Colon (tissue), 2 donors: Measurements from ENCODE around the gene NSMCE1.

ENCODE experiments used
- FAIRE-seq: peaks from 2 replicates; lab custom pipeline; 2012; peaks lifted over from hg19 to GRCh38; lab: Jason Lieb, UNC
- donor health status: control.
- donor health status: control.

The NSMCE1 gene

DNA sequence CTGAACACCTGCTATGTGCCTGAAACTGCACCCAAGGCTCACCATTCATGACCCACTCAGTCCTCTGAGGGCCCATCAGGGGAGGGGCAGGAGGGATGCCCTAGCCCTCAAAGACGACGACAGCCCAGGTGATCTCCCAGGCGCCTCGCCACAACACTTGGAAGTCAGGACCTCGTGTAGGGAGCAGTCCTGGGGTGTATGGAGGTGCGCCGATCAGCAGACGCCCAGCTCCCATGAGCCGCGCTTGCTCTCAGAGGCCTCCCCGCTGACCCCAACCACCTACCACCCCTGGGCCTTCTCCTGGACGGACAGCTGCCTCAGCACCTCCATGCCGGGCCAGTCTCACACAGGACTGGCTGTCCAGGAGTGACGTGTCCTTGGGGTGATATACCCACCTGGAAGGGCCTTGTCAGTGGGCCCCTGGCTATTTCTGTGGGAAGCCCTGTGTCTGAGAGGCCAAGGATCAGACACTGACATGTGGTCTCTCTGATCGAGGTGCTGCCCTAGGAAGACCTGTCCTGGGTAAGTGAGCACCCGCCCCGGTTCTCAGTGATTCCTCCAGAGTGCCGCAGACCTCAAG lies 38.6 kb downstream of the NSMCE1 start:
- no peak for FAIRE-seq

DNA sequence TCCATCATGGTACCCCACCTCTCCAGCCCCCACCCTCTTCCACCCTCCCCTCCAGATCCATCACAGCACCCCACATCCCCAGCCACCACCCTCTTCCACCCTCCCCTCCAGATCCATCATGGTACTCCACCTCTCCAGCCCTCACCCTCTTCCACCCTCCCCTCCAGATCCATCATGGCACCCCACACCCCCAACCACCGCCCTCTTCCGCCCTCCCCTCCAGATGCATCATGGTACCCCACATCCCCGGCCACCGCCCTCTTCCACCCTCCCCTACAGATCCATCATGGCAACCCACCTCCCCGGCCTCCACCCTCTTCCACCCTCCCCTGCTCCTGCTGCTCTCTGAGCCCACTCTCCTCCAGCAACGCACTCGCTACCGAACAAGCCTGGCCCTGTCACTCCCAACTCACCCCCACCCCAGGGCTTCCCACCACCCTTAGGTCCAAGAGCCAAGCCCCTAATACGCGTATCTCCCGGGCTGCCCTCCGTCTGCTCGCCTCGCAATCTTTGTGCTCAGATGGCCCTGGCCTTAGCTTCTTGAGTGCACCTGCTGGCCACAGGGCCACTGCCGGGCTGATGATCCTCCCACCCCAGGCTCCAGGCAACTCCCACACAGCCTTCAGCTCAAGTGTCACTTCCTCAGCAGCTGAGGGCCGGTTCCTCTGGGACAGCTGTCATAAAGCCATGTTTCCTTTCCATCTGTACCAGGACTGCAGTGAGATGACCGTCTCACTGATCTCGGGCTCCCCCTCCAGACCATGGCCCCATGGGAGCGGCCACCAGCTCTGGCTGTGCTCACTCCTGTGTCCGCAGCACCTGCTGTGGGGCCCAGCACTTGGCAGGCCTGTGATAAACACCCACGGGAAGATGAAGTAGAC lies 39.7 kb downstream of the NSMCE1 start:
- no peak for FAIRE-seq

DNA sequence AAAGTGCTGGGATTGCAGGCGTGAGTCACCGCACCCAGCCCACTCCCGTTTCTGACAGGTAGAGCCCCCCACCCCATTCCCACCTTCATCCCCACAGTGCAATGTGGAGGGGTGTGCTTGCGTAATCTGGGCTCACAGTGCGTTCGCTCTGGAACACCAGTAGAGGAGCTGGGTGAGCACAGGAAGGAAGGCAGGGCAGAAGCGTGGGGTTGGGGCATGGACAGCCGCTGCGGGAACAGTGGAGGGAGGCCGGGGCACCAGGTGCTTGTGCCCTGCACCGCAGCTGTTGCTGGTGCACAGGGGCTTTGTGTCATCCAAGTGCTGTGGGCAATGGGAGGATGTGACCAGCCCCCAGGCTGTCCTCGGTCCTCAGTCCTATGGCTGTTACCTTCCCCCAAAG lies 40.5 kb downstream of the NSMCE1 start:
- no peak for FAIRE-seq

DNA sequence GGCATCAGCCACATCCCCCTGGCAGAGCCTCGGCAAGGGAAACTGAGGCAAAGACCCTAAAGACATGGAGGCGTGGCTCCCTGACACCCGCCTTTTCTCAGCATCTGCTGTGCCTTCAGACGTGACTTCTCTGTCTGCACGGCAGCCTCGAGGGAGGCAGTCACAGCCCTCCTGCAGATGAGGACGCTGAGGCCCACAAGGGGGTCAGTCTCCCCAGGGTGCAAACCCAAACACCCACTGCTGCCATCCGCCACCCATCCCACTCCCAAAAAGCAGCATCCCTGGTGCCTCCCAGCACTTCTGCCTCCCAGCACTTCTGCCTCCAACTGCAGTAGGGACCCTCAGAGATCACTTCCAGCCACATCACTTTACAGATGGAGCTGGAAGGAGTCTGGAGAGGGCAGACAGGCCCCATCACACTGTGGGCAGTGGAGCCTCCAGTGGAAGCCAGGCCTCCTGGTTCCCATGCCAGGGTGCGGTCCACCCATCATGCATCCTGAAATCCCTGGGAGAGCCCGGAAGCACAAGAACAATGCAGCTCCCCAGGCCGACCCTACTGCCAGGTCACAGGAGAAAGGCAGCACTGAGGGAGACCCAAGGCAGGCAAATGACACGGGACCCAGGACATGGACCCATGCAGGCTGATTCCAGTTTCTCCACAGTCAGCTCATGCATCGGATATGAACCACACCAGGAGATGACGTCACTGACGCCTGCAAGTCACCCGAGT lies 41.4 kb downstream of the NSMCE1 start:
- FAIRE-seq = no peak

DNA sequence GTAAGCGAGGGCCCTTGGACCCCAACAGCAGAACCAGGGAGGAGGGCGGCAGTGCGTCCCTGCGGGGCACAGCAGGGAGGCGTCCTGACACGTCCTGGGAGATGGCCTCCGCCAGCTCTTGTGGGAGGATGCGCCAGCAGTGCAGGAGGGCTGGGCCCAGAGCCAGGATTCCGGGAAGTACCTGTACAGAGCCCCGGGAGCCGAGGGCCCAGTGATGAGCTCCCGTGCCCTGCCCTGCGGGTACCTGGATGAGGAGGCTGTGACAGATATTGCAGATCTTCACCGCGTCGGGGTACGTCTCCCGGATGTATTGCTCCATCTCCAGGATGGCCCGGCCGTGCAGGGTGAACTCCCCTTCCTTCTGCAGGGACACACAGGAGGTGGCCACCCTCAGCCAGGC lies 42.1 kb downstream of the NSMCE1 start:
- no peak for FAIRE-seq

DNA sequence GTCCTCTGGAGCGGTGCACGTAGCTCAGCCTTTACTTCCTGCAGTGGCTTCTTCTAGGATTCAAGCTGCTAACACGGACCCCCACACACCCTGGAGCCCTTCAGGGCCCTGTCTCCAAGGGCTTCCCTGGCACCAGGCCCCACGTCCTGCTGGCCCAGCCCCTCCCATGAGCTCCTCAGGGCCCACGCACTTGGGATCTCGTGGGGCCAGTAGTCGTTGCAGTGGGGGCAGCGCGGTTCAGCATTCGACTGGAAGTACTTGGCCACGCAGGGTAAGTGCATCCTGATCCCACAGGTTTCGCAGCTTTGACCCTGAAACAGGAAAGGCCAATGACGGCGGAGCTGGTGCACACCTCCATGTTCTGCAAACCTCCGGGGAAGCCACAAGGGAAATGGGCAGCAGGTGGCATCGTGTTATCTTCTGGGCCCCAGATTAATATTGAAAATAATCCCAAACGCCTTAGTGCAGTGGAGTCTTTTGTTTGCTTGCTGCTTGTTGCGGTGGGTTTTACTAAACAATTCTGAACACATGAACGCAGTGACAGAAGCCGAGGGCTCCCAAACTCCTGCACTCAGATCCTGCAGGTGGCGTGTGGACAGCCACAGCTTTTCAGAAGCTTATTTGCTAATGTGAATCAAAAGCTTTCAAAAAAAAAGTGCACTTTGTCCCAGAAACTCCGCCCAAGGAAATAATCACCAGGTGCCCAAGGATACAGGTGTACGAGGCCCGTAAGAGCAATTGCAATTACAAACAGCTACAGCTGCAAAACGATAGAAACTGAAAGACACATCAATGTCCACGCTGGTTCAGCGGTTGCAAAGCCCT lies 42.8 kb downstream of the NSMCE1 start:
- no peak for FAIRE-seq

DNA sequence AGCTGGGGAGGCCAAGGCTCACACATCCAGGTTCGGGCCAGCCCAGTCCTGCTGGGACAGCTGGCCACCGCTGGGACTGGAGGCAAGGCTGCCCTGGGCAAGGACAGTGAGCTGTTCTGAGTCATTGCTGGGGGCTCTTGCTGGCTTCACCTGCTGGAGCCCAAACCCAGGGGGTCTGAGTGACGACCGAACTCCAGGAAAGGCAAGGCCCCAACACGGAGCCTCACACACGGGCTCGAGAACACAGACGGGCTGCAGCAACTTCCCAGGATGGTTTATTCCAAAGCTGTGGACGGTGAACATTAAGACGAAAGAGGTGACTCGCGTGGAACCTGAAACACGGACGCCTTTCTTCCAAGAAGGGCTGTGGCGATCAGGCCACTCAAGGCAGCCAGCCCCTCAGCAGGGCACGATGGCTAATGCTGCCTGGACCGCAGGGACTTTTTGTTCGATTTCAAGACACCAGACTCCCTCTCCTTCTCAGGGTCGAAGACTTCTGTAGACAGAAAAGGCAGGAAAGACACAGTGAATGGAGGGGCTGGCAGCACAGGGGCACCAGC lies 43.8 kb downstream of the NSMCE1 start:
- FAIRE-seq = no peak

DNA sequence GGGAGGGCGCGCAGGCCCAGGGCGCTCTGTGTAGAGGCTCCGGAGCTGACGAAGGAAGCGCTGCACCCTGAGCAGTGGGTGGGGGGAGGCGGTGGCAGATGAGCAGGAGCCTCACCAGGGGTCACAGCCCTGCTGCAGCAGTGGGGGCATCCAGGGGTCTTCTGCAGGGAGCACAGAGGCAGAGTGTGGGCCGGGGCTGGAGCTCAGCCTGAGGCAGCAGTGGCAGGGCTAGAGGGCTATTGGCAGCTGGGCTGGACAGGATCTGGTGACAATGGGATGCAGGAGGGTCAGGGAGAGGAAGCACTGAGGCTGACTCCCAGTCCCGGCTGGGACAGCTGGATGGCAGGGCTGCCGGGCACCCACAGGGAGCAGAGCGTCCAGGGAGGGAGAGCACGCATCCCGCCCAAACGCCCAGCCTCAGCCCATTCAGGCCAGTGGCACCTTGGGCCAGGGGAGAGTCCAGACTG lies 44.3 kb downstream of the NSMCE1 start:
- FAIRE-seq = no peak

DNA sequence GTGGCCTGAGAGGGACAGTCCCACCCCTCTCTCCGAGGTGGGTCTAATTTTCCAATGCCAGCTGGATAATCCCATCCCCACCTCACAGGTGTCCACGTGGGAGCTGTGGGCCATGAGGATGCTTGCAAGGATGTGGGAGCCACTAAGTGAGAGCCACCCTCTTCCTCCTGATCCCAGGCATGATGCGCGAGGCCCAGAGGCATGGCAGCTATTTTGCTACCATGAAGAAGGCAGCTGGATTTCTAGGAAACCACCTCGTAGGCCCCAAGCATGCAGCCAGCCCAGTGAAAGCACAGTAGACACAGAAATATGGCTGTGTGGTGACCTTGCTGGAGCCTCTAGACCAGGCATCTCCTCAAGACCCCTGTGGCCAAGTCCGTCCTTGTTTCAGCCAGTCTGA lies 44.9 kb downstream of the NSMCE1 start:
- FAIRE-seq = no peak

DNA sequence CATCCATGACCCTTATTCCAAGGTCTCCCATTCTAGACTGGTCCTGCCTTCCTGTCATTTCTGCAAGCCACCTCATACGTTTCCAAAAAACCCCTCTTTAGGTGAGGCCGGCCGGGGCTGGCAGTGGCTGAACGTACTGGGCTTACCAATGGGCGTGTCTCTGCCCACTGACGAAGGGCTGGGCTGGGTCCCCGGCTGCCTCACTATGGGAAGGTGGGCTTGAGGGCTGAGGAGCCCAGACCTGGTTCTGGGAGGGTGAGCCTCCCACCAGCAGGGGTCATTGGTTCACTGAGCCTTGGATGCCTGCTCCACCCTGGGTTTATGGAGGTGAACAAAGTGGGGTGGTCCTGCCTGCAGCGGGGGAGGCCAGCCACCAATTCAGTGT lies 45.4 kb downstream of the NSMCE1 start:
- FAIRE-seq = no peak

DNA sequence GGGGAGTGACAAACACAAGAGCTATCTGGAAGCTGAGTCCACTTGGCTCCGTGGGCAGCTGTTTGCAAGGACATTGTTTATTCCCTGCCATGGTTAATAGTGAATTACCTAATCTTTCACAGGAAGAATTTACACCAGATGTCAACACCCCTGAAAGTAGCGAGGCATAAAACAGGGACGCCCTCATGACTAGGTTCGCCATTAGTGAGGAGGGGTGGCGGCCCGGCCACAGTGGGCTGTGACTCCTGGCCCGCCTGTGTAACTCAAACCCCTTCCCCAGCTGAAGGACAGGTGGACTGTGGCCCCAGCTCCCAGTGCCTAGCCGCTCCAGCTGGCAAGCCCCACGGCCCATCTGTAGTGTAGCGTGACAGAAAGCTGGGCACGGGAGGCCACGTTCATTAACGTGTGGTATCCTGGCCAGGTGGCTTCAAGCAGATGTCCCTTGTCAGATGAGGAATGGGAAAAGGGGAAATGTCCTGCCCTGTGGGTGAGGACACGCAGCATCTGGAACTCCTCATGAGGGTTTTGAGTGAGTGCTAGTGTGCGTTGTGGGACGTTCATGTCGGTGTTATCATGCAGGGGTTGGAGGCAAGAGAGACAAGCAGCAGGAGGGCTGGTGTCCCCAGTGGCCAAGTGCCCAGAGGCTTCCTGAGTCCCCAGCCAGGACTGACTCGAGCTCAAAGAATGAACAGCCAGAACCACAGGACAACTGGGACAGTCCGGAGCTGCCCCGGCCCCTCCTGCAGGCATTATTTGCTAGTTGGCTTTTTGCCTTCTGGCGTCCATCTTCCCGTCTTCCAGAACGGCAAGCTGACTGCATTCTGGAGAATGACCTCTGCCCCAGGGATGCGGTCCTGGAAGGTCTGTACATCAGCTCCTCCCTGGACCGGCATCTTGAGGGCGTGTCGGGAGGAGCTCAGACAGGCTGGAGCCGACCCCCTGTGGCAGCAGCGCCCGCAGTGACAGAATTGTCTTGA lies 46.0 kb downstream of the NSMCE1 start:
- no peak for FAIRE-seq

DNA sequence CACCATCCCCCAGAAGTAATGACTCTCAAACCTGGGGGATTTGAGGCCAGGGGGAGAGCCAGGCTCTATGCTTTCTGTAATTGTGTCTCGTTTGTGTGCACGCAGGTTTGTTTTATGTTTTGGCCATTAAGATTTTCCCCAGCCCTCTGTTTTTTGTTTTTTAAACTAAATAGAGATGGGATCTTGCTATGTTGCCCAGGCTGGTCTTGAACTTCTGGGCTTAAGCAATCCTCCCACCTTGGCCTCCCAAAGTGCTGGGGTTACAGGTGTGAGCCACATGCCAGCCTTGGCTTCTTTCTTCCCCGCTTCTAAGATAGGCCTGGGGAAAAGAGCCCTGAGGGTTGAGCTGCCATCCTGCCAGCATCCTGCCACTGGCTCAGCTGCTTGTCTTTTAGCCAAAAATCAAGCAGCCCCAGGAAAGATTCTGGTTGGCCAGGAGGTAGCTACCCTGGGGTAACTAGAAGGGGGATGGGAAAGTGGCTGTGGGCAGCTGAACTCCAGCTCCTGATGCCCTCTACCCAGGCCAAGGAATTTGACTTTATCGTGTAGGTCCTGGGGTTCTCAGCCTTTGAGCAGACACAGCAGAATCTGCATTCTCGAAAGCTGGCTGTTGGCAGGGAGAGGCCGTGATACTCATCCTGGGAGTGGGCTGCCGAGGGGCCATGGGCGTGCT lies 46.9 kb downstream of the NSMCE1 start:
- no peak for FAIRE-seq

DNA sequence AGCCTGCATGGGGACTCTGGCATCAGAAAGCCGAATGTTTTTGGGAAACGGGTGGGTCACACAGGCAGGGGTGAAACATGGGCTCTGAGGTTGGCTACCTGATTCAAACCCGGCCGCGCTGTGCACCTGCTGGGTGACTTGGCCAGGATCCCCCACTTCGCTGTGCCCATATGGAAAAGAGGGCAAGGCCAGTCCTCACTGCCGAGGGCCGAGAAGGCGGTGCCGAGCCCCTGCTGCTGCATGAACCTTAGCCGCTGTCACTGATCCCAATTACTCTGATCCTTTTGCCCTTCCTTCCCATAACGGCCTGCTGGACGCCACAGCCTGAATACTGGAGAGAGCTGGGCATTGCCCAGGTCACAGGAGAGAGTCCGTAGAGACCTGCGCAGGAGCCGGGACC lies 47.6 kb downstream of the NSMCE1 start:
- no peak for FAIRE-seq

DNA sequence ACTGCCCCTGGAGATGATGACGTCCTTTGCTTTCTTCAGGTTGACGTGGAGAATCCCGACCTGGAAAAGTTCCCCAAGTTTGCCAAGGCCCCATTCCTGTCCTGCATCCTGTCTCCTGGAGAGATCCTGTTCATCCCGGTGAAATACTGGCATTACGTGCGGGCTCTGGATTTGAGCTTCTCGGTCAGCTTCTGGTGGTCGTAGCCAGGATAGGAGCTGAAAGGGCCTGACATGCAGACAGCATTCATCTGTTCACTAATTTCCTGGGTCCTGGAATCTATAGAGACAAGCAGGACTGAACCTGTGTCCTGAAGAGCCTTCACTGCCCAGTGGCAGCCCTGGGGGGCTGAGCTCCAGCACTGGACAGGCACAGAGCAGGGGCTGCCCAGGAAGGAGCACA lies 48.0 kb downstream of the NSMCE1 start:
- FAIRE-seq = no peak

DNA sequence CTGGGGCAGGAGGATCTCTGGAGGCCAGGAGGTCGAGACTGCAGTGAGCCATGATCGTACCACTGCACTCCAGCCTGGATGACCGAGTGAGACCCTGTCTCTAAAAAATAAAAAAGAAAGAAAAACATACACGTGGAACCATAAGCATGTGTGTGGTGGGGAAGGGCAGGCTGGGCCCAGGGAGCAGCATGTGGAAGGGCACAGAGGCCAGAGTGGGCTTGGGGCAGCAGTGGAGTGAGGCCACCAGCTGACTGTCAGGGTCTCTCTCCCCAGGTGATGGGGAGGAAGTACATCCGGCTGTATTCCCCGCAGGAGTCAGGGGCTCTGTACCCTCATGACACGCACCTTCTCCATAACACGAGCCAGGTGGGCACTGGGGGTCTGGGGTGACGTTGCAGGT lies 48.5 kb downstream of the NSMCE1 start:
- no peak for FAIRE-seq

DNA sequence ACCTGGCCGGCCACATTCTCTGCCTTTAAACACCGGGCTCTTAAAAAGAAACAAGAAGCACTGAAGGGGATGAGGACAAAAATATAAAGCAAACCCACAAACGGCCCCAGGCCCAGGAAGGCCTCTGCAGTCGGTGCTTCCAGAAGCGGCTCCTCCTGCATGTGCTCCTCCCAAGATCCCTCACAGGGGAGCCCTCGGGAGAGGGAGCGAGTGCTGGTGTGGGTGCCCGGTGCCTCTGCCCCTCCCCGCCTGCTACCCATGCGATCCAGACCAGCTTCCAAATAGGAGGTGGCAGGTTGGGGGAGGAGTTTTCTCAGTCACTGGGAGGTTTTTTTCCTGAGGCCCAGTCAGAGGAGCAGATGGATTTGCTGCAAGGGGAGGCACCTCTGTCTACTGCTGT lies 49.4 kb downstream of the NSMCE1 start:
- no peak for FAIRE-seq

DNA sequence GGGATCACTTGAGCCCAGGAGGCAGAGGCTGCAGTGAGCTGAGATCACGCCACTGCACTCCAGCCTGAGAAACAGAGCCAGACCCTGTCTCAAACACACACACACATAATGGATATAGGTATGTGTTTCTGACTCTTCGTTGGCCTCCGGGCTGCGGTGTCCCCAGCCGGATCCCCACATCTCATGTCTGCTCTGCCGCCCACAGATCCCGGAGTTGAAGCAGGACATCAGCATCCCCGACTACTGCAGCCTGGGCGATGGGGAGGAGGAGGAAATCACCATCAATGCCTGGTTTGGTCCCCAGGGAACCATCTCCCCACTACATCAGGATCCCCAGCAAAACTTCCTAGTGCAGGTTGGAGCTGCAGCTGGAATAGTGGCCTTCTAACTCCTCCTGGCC lies 49.8 kb downstream of the NSMCE1 start:
- FAIRE-seq = no peak

DNA sequence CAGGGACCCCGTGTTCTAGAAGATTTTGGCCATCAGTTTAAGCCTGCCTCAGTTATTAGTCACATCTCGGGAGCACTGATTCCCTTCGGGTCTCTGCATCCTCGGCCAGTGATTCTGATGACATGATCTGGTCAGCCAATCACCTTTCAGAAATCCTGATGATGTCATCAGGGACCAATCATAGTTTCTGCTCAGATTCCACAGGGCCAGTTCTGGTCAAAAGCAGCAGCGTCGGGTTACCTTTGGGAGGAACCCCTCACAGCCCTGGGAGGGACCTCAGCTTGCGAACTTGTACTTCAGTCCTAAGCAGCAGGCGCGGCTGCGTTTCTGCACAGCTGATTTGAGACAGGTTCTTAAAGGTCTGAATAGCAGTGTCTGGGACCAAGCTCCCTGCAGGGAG lies 51.3 kb downstream of the NSMCE1 start:
- no peak for FAIRE-seq

DNA sequence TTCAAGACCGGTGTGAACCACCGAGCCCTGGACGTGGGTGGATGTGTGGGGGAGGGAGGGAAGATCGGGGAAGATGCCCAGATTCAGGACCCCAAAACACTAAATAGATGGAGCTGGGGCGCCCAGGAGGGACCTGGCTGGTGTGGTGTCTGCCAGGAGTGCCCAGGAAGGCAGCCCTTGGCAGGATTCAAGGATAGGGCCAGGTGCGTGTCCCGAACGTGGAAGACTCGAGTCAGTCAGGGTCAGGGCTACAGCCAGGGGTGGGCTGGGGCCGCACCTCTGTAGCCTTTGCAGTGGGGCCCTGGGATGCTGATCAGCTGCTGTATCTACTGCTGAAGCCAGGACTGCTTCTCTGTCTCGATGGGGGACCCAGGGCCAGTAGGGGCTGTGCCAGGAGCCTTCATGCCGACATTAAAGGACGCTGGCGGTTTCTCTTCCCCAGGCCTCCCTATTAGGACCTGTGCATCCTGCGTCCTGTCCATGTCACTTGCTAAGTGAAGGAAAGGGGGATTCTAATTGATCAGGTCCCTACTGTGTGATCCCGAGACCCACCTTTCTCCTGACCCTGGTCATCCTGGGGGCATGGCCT lies 52.2 kb downstream of the NSMCE1 start:
- no peak for FAIRE-seq

DNA sequence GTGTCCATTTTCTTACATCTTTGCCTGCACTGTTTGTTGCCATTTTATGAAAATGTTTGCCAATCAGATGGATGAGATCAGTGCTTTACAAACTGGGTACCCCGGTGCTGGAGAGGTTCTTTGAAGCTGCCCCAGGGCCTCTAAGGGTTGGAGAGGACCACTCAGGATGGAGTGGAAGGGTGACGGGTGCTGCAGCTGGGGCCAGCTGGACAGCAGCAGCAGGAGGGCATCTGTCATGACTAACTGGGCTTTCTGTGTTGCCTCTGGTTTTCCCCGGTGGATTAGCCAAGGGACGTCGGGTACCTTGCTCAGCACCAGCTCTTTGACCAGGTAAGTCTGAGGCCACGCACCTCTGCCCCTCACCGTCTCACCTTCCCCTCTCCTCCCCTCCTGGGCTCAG lies 52.9 kb downstream of the NSMCE1 start:
- no peak for FAIRE-seq
